Adrenal gland (tissue), 5 donors: Measurements from ENCODE around the gene ATP13A4.

Experiments
- CTCF ChIP-seq, 6 experiments: fragments of 450-650 bp in 4 of 6; fragments of 200-600 bp in 2 of 6; sonication (generic) in 1 of 6; IDR thresholded peaks; 1 replicate in 5 of 6; 2 replicates in 1 of 6; pipeline versions ENCODE4 v1.5.1 to v1.8.0; 2016 to 2021; ENCODE audit warnings: antibody characterized with exemption in 6 of 6, mild to moderate bottlenecking in 2 of 6, moderate library complexity in 1 of 6
- POLR2A ChIP-seq, 2 donors: fragments of 450-650 bp; IDR thresholded peaks; one replicate each; pipeline ENCODE4 v1.6.1; 2017; ENCODE audit warnings: antibody characterized with exemption in 2 of 2, mild to moderate bottlenecking in 2 of 2, moderate library complexity in 1 of 2
- donor health status: DM: no; HTN: no; CAD: no.

GRCh38 chr3:193498215-193498614 lies 56.5 kb downstream of the ATP13A4 start:
- TF ChIP-seq CTCF (IDR thresholded peaks at IDR 0.05): no peak
- no peak for TF ChIP-seq POLR2A (IDR thresholded peaks at IDR 0.05)
